PFSK-1 (cell line): ENCODE data around the gene RPL10A.
A peak's percentile ranks its signal among the peaks of the same experiment; 100 is the strongest.

Experiments
- FOXP2 ChIP-seq: optimal IDR thresholded peaks from 2 replicates; pipeline ENCODE3; 2011; ENCODE audit warnings: borderline replicate concordance, control low read depth, inconsistent platforms; ENCODE audit not compliant: insufficient read depth; ENCODE audit errors: extremely low read length, extremely low read depth
- POLR2AphosphoS5 ChIP-seq: IDR thresholded peaks from 2 replicates; pipeline ENCODE4 v1.6.1; 2012; ENCODE audit warnings: low read depth, mild to moderate bottlenecking, control low read depth, low read length, moderate library complexity
- REST ChIP-seq, 2 experiments: IDR thresholded peaks; 2 replicates each; pipeline versions ENCODE4 v1.6.1 to v1.8.0; 2011 to 2012; ENCODE audit warnings: low read depth in 2 of 2, low read length in 2 of 2, control low read depth in 1 of 2, inconsistent platforms in 1 of 2, mild to moderate bottlenecking in 1 of 2, moderate library complexity in 1 of 2; ENCODE audit not compliant: insufficient read depth in 1 of 2
- SIN3A ChIP-seq: IDR thresholded peaks from 2 replicates; pipeline ENCODE4 v1.6.1; 2012; ENCODE audit warnings: mild to moderate bottlenecking, low read length, moderate library complexity, borderline replicate concordance; ENCODE audit not compliant: insufficient read depth
- TAF1 ChIP-seq: IDR thresholded peaks from 2 replicates; pipeline ENCODE4 v1.6.1; 2012; ENCODE audit warnings: low read length, control low read depth, borderline replicate concordance; ENCODE audit not compliant: insufficient read depth

Gene RPL10A

GRCh38 chr6:35474131-35474941 lies 6.1 kb downstream of the RPL10A start:
- TF ChIP-seq REST (IDR thresholded peaks at IDR 0.05; ENCODE audit: insufficient read depth in 1 of 2, low read depth in 2 of 2, low read length in 2 of 2) (no peak), POLR2AphosphoS5 (peak; percentile 64; the same call in 1 of the 2 replicates)

- TF ChIP-seq SIN3A (no peak), FOXP2 (no peak), POLR2AphosphoS5 (no peak), TAF1 (no peak)
Measured at GRCh38 chr6:35474942-35475570, 6.9 kb downstream of the RPL10A start.

- TF ChIP-seq SIN3A (no peak), TAF1 (no peak)
Measured at GRCh38 chr6:35475573-35475972, 7.4 kb downstream of the RPL10A start.

GRCh38 chr6:35476004-35476403 lies 7.8 kb downstream of the RPL10A start:
- TF ChIP-seq POLR2AphosphoS5 = no peak
- TF ChIP-seq REST (IDR thresholded peaks at IDR 0.05; ENCODE audit: insufficient read depth in 1 of 2, low read depth in 2 of 2, low read length in 2 of 2) = no peak
- TF ChIP-seq FOXP2 = no peak

- no peak for TF ChIP-seq TAF1
- TF ChIP-seq POLR2AphosphoS5 = no peak
- TF ChIP-seq REST (IDR thresholded peaks at IDR 0.05; ENCODE audit: insufficient read depth in 1 of 2, low read depth in 2 of 2, low read length in 2 of 2) = no peak
- no peak for TF ChIP-seq FOXP2
- TF ChIP-seq SIN3A = no peak
Measured at GRCh38 chr6:35477028-35477427, 8.8 kb downstream of the RPL10A start.

GRCh38 chr6:35477551-35478179 lies 9.5 kb downstream of the RPL10A start:
- TF ChIP-seq SIN3A (no peak), POLR2AphosphoS5 (no peak), REST (IDR thresholded peaks at IDR 0.05; ENCODE audit: insufficient read depth in 1 of 2, low read depth in 2 of 2, low read length in 2 of 2) (no peak), TAF1 (no peak), FOXP2 (no peak)
